ENCODE measurements around the gene SLC22A23.

Gene SLC22A23

GRCh38 chr6:3316331-3316730 is 140.5 kb downstream of the SLC22A23 start:
- ATAC-seq (ENCODE audit: low read depth) (no peak), DNase-seq (ENCODE audit: low spot score) (no peak)
- Histone ChIP-seq H3K4me1 (ENCODE audit: insufficient read depth, poor library complexity, severe bottlenecking) (peaks cover under 1% of the 10 kb centered on the region), H3K27ac (ENCODE audit: poor library complexity, severe bottlenecking) (no peak overlapping the region), H3K4me3 (ENCODE audit: severe bottlenecking) (no peak overlapping the region), H3K27me3 (ENCODE audit: insufficient read depth, poor library complexity, severe bottlenecking) (no peaks in the 10 kb centered on the region), H3K9me3 (ENCODE audit: severe bottlenecking) (no peaks in the 10 kb centered on the region), H3K36me3 (ENCODE audit: low read depth) (no peaks in the 10 kb centered on the region)
- no peak for TF ChIP-seq CTCF (IDR thresholded peaks at IDR 0.05; ENCODE audit: poor library complexity, severe bottlenecking)

GRCh38 chr6:3315841-3316240 is 141.0 kb downstream of the SLC22A23 start:
- Histone ChIP-seq H3K9me3 (ENCODE audit: severe bottlenecking) (no peaks in the 10 kb centered on the region), H3K27me3 (ENCODE audit: insufficient read depth, poor library complexity, severe bottlenecking) (no peaks in the 10 kb centered on the region), H3K4me1 (ENCODE audit: insufficient read depth, poor library complexity, severe bottlenecking) (peaks cover 6% of the 10 kb centered on the region), H3K36me3 (ENCODE audit: low read depth) (no peaks in the 10 kb centered on the region), H3K4me3 (ENCODE audit: severe bottlenecking) (no peak overlapping the region), H3K27ac (ENCODE audit: poor library complexity, severe bottlenecking) (no peak overlapping the region)
- no peak for DNase-seq (ENCODE audit: low spot score)
- no peak for ATAC-seq (ENCODE audit: low read depth)
- no peak for TF ChIP-seq CTCF (IDR thresholded peaks at IDR 0.05; ENCODE audit: poor library complexity, severe bottlenecking)

- no peak overlapping the region for H3K27ac ChIP-seq (ENCODE audit: poor library complexity, severe bottlenecking)
- no peak for DNase-seq (ENCODE audit: low spot score)
- no peaks in the 10 kb centered on the region for H3K36me3 ChIP-seq (ENCODE audit: low read depth)
- H3K27me3 ChIP-seq (ENCODE audit: insufficient read depth, poor library complexity, severe bottlenecking), result no peaks in the 10 kb centered on the region
- H3K4me3 ChIP-seq (ENCODE audit: severe bottlenecking), result no peak overlapping the region
- H3K9me3 ChIP-seq (ENCODE audit: severe bottlenecking), result no peaks in the 10 kb centered on the region
- ATAC-seq (ENCODE audit: low read depth), result no peak
- TF ChIP-seq CTCF (IDR thresholded peaks at IDR 0.05; ENCODE audit: poor library complexity, severe bottlenecking), result no peak
- peaks cover 11% of the 10 kb centered on the region for H3K4me1 ChIP-seq (ENCODE audit: insufficient read depth, poor library complexity, severe bottlenecking)
Measured at GRCh38 chr6:3314621-3315467, 142.0 kb downstream of the SLC22A23 start.

GRCh38 chr6:3314176-3314575 is 142.7 kb downstream of the SLC22A23 start:
- no peaks in the 10 kb centered on the region for H3K9me3 ChIP-seq (ENCODE audit: severe bottlenecking)
- H3K27ac ChIP-seq (ENCODE audit: poor library complexity, severe bottlenecking), result no peak overlapping the region
- no peak for TF ChIP-seq CTCF (IDR thresholded peaks at IDR 0.05; ENCODE audit: poor library complexity, severe bottlenecking)
- no peak for DNase-seq (ENCODE audit: low spot score)
- peaks cover 11% of the 10 kb centered on the region for H3K4me1 ChIP-seq (ENCODE audit: insufficient read depth, poor library complexity, severe bottlenecking)
- H3K27me3 ChIP-seq (ENCODE audit: insufficient read depth, poor library complexity, severe bottlenecking), result no peaks in the 10 kb centered on the region
- ATAC-seq (ENCODE audit: low read depth), result no peak
- no peak overlapping the region for H3K4me3 ChIP-seq (ENCODE audit: severe bottlenecking)
- H3K36me3 ChIP-seq (ENCODE audit: low read depth), result no peaks in the 10 kb centered on the region

GRCh38 chr6:3312604-3313231 is 144.1 kb downstream of the SLC22A23 start:
- DNase-seq (ENCODE audit: low spot score) (no peak), ATAC-seq (ENCODE audit: low read depth) (no peak)
- Histone ChIP-seq H3K4me1 (ENCODE audit: insufficient read depth, poor library complexity, severe bottlenecking) (peaks cover 11% of the 10 kb centered on the region), H3K27ac (ENCODE audit: poor library complexity, severe bottlenecking) (no peak overlapping the region), H3K9me3 (ENCODE audit: severe bottlenecking) (no peaks in the 10 kb centered on the region), H3K27me3 (ENCODE audit: insufficient read depth, poor library complexity, severe bottlenecking) (no peaks in the 10 kb centered on the region), H3K36me3 (ENCODE audit: low read depth) (no peaks in the 10 kb centered on the region), H3K4me3 (ENCODE audit: severe bottlenecking) (no peak overlapping the region)
- TF ChIP-seq CTCF (IDR thresholded peaks at IDR 0.05; ENCODE audit: poor library complexity, severe bottlenecking), result no peak

Measured in RWPE2 (cell line).